Neural progenitor cell (in vitro differentiated cells): ENCODE measurements around the gene DNAJB5.

Source experiments
- EZH2 ChIP-seq: fragments of 200-600 bp; sonication (generic); IDR thresholded peaks from 2 replicates; pipeline ENCODE4 v1.6.1; 2017; ENCODE audit warnings: antibody characterized with exemption, mild to moderate bottlenecking, moderate library complexity
- EZH2phosphoT487 ChIP-seq: fragments of 200-600 bp; sonication (generic); IDR thresholded peaks from 2 replicates; pipeline ENCODE4 v1.6.1; 2017; ENCODE audit warnings: antibody characterized with exemption
- TF ChIP-seq, protein P1 (sequence below): fragments of 200-600 bp; sonication (generic); IDR thresholded peaks from 2 replicates; pipeline ENCODE4 v1.5.1; 2017; ENCODE audit warnings: antibody characterized with exemption, mild to moderate bottlenecking

DNA sequence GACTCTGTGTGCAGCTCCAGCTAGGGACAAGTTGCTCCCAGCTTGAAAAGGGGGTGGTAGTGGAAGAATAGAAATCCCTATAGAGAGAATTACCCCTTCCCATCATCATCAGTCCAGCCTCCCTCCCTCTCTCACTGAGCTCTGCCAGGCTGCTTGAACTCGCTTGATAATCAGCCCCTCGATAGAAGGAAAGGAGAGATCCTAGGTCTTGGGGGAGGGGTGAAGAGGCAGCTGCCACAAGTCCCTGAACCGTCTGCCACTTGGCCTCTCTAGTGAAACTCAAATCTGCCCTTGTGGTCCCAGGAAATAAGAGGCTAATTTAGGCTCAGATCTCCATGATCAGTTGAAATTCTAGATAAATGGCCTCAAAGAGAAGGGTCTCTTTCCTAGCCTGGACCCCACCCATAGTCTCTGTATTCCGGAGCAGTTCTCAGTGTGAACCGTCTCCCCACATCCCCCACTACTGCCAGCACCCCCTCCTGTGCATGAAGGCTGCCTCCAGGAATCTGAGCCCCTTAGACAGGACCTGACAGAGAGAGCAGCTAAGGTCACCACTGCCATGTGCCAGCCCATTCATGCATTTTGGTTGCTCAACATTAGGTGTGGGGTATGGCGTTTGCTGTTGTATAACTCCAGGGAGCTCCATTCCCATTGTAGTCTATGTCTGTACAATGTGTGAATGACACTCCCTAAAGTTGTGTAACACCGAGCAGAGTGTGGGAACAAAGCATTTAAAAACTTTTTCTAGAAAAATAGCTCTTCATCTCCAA, 5.5 kb downstream of the DNAJB5 start:
- TF ChIP-seq, protein P1, sequence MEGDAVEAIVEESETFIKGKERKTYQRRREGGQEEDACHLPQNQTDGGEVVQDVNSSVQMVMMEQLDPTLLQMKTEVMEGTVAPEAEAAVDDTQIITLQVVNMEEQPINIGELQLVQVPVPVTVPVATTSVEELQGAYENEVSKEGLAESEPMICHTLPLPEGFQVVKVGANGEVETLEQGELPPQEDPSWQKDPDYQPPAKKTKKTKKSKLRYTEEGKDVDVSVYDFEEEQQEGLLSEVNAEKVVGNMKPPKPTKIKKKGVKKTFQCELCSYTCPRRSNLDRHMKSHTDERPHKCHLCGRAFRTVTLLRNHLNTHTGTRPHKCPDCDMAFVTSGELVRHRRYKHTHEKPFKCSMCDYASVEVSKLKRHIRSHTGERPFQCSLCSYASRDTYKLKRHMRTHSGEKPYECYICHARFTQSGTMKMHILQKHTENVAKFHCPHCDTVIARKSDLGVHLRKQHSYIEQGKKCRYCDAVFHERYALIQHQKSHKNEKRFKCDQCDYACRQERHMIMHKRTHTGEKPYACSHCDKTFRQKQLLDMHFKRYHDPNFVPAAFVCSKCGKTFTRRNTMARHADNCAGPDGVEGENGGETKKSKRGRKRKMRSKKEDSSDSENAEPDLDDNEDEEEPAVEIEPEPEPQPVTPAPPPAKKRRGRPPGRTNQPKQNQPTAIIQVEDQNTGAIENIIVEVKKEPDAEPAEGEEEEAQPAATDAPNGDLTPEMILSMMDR: no peak
- TF ChIP-seq EZH2 (no peak), EZH2phosphoT487 (no peak)
